ENCODE data around the gene STMP1.

GRCh38 chr7:135704074-135704473 is 41.8 kb downstream of the STMP1 start:
- TF ChIP-seq CTCF (conservative IDR thresholded peaks at IDR 0.05) (peak; percentile 35; the same call in 1 of the 2 replicates), EZH2 (IDR thresholded peaks at IDR 0.05; ENCODE audit: low read depth) (no peak)

Data from PC-9 (cell line).